Heart right ventricle (tissue), 16 donors: ENCODE measurements around the gene CSF3R. TPM values are rescaled to one million over a fixed set of nuclear protein-coding genes. Genes with fewer than 3 reads are reported as not detected.

ENCODE experiments used
- ATAC-seq, 8 donors: fragments of 200-7000 bp; cut with Tn5 transposase; one replicate each; pipeline ENCODE4 v1.9.1; 2020; ENCODE audit warnings: mild to moderate bottlenecking in 8 of 8, moderate library complexity in 8 of 8, moderate number of reproducible peaks in 1 of 8
- DNase-seq, 2 donors: peaks; one replicate each; pipeline ENCODE4 v3.0.0-alpha.2; 2020
- H3K27ac ChIP-seq, 10 donors: fragments of 200-600 bp; sonication (generic) in 2 of 10; one replicate each; pipeline versions ENCODE4 v1.5.0 to v1.8.0; 2020 to 2022; ENCODE audit warnings: mild to moderate bottlenecking in 3 of 10
- H3K27me3 ChIP-seq, 7 donors: fragments of 200-600 bp; one replicate each; pipeline ENCODE4 v1.8.0; 2021 to 2022; ENCODE audit warnings: mild to moderate bottlenecking in 2 of 7
- H3K36me3 ChIP-seq, 9 donors: fragments of 200-600 bp; sonication (generic) in 1 of 9; one replicate each; pipeline versions ENCODE4 v1.5.0 to v1.8.0; 2020 to 2022; ENCODE audit warnings: mild to moderate bottlenecking in 2 of 9
- H3K4me1 ChIP-seq, 9 donors: fragments of 200-600 bp; sonication (generic) in 1 of 9; one replicate each; pipeline versions ENCODE4 v1.5.0 to v1.8.0; 2020 to 2022; ENCODE audit warnings: mild to moderate bottlenecking in 4 of 9
- H3K4me3 ChIP-seq, 10 donors: fragments of 200-600 bp; sonication (generic) in 2 of 10; one replicate each; pipeline versions ENCODE4 v1.5.0 to v1.8.0; 2020 to 2022; ENCODE audit warnings: mild to moderate bottlenecking in 7 of 10, moderate library complexity in 2 of 10
- H3K9me3 ChIP-seq, 11 donors: fragments of 200-600 bp in 10 of 11; sonication (generic) in 2 of 11; one replicate each; pipeline versions ENCODE4 v1.5.0 to v1.8.0; 2013 to 2022; ENCODE audit warnings: mild to moderate bottlenecking in 2 of 11, control low read depth in 1 of 11, moderate library complexity in 1 of 11
- WGBS, 2 donors: extraction: QIAGEN DNeasy Blood & Tissue Kit; methylation state at CpG; one replicate each; pipeline ENCODE4 v1.1.7; 2013; ENCODE audit warnings: inconsistent platforms in 1 of 2; 5-methylcytosine and 5-hydroxymethylcytosine counted together
- intact Hi-C, 10 donors: fragments of 100-400 bp; cut with DNase I; formaldehyde crosslinking; loops; one replicate each; pipeline versions ENCODE4 v1.11.1 to v1.14.2; 2022
- polyA plus RNA-seq, 2 donors: library from polyadenylated mRNA; stranded (reverse); fragments of 200-250 nt; gene quantifications; one replicate each; pipeline ENCODE4 v1.2.3, GENCODE V29; 2013
- total RNA-seq, 10 donors: library from RNA; stranded (reverse); fragmentation: NEBNext Ultra II Directional in 3 of 10; extraction: Animal tissue kit (Norgen Biotek cat#: 25700) in 3 of 10; gene quantifications; one replicate each; pipeline versions ENCODE4 v1.2.1 to v1.2.4, GENCODE V29; 2021 to 2023
- TF ChIP-seq, protein P1 (sequence below), 9 donors: fragments of 200-600 bp; sonication (generic) in 2 of 9; IDR thresholded peaks; one replicate each; pipeline versions ENCODE4 v1.5.0 to v1.8.0; 2021 to 2022; ENCODE audit warnings: antibody characterized with exemption in 9 of 9, mild to moderate bottlenecking in 5 of 9, moderate library complexity in 1 of 9
- donor health status: Arrhythmogenic right ventricular cardiomyopathy.
- donor health status: ischemic (EF 13 %, LVEDD 7.1; RV severe dilation, severe dysfunction).
- donor health status: healthy with polysubstance abuse.
- donor health status: DM: no; HTN: yes; CAD: no.
- donor health status: DM: no; HTN: no; CAD: no.
- donor health status: ischemic (EF 25% LVEDD 6.9; RV normal size, moderate dysfunction).
- donor health status: ischemic (EF 25% LVEDD 5.7; RV mildly dilated, moderate dysfunction).
- donor health status: healthy.
- donor health status: DM: yes; HTN: yes; CAD: no.
- donor health status: Ischemic cardiomyopathy.
- donor health status: ischemic (EF 35%, LVEDD 5.7; RV mildly dilated, moderate dysfunction).
- donor health status: nonischemic (EF 11% LVEDD 7.7; RV severe dilation, severe dysfunction).
- donor health status: DM: yes; HTN: yes; CAD: no.
- donor health status: PGD.
- donor health status: ischemic (EF 29% LVEDD 5.4; RV normal size, mild dysfunction).
- donor health status: nonischemic (EF 23%, LVEDD 6.1; RV moderate dilation, normal function).

CSF3R gene
- total and polyA plus RNA-seq, 12 donors = 1.8 to 13.9 (median 4.2) TPM

DNA sequence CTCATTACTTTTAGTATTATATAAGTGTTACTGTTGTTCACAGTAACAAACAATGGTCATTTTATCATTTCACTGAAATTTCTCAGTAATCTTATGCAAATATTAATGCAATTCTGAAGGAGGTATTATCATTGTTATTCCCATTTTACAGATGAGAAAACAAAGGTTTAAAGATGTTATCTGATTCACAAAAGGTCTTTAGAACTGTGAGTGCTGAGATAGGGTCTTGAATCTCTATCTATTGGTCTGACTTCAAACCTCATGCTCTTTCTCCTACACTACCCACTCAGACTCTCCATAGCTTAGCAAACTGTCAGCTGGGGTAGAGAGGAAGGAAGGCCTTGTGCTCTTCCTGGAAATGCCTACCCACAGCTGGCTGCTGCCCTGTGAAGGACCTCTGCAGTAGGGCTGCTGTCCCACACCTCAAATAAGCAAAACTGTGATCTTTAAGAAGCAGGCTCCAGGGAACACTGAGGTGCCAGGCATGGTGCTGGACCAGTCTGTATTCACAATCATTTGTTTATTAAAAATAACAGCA, 26.3 kb downstream of the CSF3R start:
- Histone ChIP-seq H3K4me3 (no peak overlapping the region), H3K36me3 (peaks cover 0 to 75% (median 54%) of the 10 kb centered on the region in 9 donors), H3K27ac (no peak overlapping the region), H3K9me3 (no peaks in the 10 kb centered on the region), H3K27me3 (no peaks in the 10 kb centered on the region), H3K4me1 (peaks cover 0 to 30% (median 0%) of the 10 kb centered on the region in 9 donors)
- intact Hi-C loops = no loop called here
- no peak for DNase-seq
- no peak for ATAC-seq
- TF ChIP-seq, protein P1, sequence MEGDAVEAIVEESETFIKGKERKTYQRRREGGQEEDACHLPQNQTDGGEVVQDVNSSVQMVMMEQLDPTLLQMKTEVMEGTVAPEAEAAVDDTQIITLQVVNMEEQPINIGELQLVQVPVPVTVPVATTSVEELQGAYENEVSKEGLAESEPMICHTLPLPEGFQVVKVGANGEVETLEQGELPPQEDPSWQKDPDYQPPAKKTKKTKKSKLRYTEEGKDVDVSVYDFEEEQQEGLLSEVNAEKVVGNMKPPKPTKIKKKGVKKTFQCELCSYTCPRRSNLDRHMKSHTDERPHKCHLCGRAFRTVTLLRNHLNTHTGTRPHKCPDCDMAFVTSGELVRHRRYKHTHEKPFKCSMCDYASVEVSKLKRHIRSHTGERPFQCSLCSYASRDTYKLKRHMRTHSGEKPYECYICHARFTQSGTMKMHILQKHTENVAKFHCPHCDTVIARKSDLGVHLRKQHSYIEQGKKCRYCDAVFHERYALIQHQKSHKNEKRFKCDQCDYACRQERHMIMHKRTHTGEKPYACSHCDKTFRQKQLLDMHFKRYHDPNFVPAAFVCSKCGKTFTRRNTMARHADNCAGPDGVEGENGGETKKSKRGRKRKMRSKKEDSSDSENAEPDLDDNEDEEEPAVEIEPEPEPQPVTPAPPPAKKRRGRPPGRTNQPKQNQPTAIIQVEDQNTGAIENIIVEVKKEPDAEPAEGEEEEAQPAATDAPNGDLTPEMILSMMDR (IDR thresholded peaks at IDR 0.05) = no peak

DNA sequence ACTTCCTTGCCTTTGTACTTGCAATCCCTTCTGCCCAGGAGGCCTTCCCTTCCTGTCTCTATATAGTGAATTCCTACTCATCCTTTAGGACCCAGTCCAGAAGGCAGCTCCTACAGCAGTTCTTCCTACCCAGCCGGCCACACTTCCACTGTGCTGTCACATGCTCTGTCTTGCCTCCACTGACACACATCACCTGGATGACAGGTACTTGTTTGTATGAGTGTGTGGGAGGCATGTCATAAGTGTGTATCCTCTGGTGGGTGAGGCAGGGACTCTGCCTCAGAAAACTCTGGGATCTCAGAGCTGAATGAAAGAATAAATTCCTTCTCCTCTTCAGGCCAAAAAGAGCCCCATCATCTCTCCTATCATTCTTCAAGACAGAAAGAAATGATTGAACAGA, 27.3 kb downstream of the CSF3R start:
- Histone ChIP-seq H3K4me3 (no peak overlapping the region), H3K36me3 (peaks cover 0 to 64% (median 46%) of the 10 kb centered on the region in 9 donors), H3K27ac (no peak overlapping the region), H3K9me3 (no peaks in the 10 kb centered on the region), H3K27me3 (no peaks in the 10 kb centered on the region), H3K4me1 (peaks cover 0 to 41% (median 5%) of the 10 kb centered on the region in 9 donors)
- TF ChIP-seq, protein P1 (IDR thresholded peaks at IDR 0.05) = no peak
- 52 to 70% methylated on average over 1 of the region's 1 CpG for WGBS, 2 donors
- DNase-seq (no peak), ATAC-seq (no peak)
- intact Hi-C loops = no loop called here

DNA sequence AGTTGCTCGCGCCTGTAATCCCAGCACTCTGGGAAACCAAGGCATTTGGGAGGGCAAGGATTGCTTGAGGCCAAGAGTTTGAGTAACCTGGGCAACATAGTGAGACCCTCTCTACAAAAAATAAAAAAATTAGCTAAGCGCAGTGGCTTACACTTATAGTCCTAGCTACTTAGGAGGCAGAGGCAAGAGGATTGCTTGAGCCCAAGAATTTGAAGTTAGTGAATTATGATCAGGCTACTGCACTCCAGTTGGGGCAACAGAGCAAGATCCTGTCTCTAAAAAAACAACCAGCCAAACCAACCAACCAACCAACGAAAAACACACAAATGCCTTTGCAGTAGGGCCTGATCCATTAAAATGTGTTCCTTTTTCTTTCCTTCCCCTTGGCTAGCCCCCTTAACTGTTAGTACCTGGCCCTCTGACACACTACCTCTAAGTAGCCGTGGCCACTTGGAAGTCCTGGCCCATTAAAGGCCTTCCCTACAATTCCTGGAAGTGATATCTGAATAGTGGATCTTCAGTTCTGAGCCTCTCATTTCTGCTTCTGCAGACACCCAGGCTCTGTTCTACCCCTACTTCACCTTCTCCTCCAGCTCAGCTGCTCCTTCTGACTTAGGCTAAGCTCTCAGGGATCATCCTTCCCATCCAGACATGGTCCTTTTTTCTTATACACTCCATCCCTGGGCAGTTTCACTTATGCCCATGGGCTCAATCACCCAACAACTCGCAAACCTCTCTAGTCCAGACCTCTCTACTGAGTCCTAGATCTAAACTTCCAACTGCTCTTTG, 28.9 kb downstream of the CSF3R start:
- H3K4me1 ChIP-seq = peaks cover 0 to 51% (median 11%) of the 10 kb centered on the region in 9 donors
- H3K4me3 ChIP-seq = no peak overlapping the region
- TF ChIP-seq, protein P1 (IDR thresholded peaks at IDR 0.05) = no peak
- ATAC-seq = no peak
- WGBS, 2 donors = 84 to 87% methylated on average over 6 of the region's 6 CpGs
- no peak overlapping the region for H3K27ac ChIP-seq
- H3K36me3 ChIP-seq = peaks cover 0 to 48% (median 37%) of the 10 kb centered on the region in 9 donors
- H3K27me3 ChIP-seq = no peaks in the 10 kb centered on the region
- no peaks in the 10 kb centered on the region for H3K9me3 ChIP-seq
- DNase-seq = no peak
- intact Hi-C loops = no loop called here

DNA sequence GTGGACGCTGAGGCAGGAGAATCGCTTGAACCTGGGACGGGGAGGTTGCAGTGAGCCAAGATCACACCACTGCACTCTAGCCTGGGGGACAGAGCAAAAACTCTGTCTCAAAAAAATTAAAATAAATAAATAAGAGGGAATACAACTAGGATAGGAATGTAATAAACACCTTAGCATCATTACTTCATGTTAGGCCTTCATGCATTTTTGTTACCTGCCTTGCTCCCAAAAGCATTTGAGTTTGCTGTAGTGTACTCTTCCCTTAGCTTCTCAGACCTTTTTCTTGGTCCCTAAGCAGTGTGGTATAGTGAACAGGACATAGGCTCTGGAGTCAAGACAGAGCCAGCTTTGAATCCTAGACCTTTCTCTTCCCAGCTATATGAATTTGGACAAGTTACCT, 29.7 kb downstream of the CSF3R start:
- intact Hi-C loops = no loop called here
- Histone ChIP-seq H3K27me3 (no peaks in the 10 kb centered on the region), H3K27ac (no peak overlapping the region), H3K4me1 (peaks cover 0 to 44% (median 11%) of the 10 kb centered on the region in 9 donors), H3K9me3 (no peaks in the 10 kb centered on the region), H3K36me3 (peaks cover 0 to 41% (median 34%) of the 10 kb centered on the region in 9 donors), H3K4me3 (no peak overlapping the region)
- 92 to 93% methylated on average over 3 of the region's 3 CpGs for WGBS, 2 donors
- DNase-seq = no peak
- TF ChIP-seq, protein P1 (IDR thresholded peaks at IDR 0.05) = no peak
- no peak for ATAC-seq
